ENCODE measurements around the gene GOT1.

GOT1 gene

DNA sequence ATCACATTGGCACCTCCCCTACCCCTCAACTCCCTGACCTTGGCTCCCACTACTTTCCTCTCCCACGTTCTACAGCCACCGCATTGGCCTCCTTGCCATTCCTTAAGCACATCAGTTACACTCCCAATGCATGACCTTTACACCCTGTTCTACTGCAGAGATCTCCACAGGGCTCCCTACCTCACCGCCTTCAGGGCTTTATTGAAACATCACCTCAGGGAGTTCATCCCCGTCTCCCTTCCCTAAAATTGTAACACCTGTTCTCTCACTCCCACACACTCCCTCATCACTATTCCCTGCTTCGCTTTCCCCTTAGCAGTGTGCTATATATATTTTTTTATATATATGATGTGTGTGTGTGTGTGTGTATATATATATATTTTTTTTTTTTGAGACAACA is 82.8 kb downstream of the GOT1 start:
- H3K4me3 ChIP-seq (ENCODE audit: low read length): no peak overlapping the region
- TF ChIP-seq, protein P1, sequence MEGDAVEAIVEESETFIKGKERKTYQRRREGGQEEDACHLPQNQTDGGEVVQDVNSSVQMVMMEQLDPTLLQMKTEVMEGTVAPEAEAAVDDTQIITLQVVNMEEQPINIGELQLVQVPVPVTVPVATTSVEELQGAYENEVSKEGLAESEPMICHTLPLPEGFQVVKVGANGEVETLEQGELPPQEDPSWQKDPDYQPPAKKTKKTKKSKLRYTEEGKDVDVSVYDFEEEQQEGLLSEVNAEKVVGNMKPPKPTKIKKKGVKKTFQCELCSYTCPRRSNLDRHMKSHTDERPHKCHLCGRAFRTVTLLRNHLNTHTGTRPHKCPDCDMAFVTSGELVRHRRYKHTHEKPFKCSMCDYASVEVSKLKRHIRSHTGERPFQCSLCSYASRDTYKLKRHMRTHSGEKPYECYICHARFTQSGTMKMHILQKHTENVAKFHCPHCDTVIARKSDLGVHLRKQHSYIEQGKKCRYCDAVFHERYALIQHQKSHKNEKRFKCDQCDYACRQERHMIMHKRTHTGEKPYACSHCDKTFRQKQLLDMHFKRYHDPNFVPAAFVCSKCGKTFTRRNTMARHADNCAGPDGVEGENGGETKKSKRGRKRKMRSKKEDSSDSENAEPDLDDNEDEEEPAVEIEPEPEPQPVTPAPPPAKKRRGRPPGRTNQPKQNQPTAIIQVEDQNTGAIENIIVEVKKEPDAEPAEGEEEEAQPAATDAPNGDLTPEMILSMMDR (conservative IDR thresholded peaks at IDR 0.05; ENCODE audit: low read length): no peak
- DNase-seq (ENCODE audit: low read depth): no peak
